ENCODE results near the gene GULP1.

Gene GULP1, protein sequence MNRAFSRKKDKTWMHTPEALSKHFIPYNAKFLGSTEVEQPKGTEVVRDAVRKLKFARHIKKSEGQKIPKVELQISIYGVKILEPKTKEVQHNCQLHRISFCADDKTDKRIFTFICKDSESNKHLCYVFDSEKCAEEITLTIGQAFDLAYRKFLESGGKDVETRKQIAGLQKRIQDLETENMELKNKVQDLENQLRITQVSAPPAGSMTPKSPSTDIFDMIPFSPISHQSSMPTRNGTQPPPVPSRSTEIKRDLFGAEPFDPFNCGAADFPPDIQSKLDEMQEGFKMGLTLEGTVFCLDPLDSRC

GRCh38 chr2:188291617-188292347 lies at the start of gene GULP1:
TSS of gene GULP1 (plus strand) at chr2:188291874. CDS start at chr2:188477703, 185,829 bp downstream.
- TF ChIP-seq, protein P1, sequence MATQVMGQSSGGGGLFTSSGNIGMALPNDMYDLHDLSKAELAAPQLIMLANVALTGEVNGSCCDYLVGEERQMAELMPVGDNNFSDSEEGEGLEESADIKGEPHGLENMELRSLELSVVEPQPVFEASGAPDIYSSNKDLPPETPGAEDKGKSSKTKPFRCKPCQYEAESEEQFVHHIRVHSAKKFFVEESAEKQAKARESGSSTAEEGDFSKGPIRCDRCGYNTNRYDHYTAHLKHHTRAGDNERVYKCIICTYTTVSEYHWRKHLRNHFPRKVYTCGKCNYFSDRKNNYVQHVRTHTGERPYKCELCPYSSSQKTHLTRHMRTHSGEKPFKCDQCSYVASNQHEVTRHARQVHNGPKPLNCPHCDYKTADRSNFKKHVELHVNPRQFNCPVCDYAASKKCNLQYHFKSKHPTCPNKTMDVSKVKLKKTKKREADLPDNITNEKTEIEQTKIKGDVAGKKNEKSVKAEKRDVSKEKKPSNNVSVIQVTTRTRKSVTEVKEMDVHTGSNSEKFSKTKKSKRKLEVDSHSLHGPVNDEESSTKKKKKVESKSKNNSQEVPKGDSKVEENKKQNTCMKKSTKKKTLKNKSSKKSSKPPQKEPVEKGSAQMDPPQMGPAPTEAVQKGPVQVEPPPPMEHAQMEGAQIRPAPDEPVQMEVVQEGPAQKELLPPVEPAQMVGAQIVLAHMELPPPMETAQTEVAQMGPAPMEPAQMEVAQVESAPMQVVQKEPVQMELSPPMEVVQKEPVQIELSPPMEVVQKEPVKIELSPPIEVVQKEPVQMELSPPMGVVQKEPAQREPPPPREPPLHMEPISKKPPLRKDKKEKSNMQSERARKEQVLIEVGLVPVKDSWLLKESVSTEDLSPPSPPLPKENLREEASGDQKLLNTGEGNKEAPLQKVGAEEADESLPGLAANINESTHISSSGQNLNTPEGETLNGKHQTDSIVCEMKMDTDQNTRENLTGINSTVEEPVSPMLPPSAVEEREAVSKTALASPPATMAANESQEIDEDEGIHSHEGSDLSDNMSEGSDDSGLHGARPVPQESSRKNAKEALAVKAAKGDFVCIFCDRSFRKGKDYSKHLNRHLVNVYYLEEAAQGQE (IDR thresholded peaks at IDR 0.05; ENCODE audit: low read depth), result peak; percentile 46; the same call in 1 of the 2 replicates
- TF ChIP-seq USF1 (IDR thresholded peaks at IDR 0.05) (no peak), CREB1 (IDR thresholded peaks at IDR 0.05; ENCODE audit: low read depth) (no peak), TEAD4 (IDR thresholded peaks at IDR 0.05) (no peak), TCF12 (IDR thresholded peaks at IDR 0.05; ENCODE audit: low read depth) (no peak), YY1 (IDR thresholded peaks at IDR 0.05; ENCODE audit: low read depth) (no peak), RAD21 (IDR thresholded peaks at IDR 0.05; ENCODE audit: low read depth) (peak; percentile 32), ZBTB7A (IDR thresholded peaks at IDR 0.05; ENCODE audit: low read depth) (peak; percentile 81; the same call in 1 of the 2 replicates)

DNA sequence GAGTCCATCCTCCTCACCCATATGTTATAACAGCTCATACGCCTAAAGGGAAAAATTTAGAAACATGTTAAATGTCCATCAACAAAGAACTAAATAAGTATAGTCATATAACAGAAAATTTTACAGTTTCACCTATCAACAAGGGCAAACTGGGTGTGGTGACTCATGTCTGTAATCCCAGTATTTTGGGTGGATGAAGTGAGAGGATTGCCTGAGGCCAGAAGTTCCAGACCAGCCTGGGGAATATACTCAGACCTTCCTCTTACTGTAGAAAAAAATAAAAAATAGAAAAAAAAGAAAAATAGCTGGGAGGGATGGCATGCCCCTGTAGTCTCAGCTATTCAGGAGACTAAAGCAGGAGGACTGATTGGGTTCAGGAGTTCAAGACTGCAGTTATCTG lies 48.3 kb upstream of the GULP1 start:
- TF ChIP-seq ZBTB7A (IDR thresholded peaks at IDR 0.05; ENCODE audit: low read depth) (no peak), MAX (IDR thresholded peaks at IDR 0.05) (no peak), USF1 (IDR thresholded peaks at IDR 0.05) (no peak), TAF1 (IDR thresholded peaks at IDR 0.05; ENCODE audit: low read depth) (no peak)

DNA sequence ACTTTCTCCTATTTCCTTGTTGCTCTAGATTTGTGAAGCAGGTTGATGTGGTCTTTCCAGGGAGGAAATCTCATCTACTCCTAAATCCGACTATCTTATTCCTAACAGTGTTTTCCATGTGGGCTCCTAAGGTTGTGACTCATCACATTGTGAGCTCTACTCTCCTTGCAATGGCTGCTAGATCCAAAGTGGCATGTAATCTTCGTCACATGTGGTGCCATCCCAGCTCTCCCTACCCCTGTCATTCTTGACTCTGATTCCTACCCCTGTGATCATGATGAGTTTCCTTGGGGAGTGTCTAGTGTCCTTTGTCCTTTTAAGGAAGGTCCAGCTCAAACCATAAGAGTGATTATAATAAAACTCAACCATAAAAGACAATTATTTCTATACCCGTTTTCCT lies 47.3 kb upstream of the GULP1 start:
- no peak for TF ChIP-seq CREB1 (IDR thresholded peaks at IDR 0.05; ENCODE audit: low read depth)
- TF ChIP-seq FOXM1 (IDR thresholded peaks at IDR 0.05; ENCODE audit: borderline replicate concordance, low read depth), result no peak
- no peak for TF ChIP-seq TCF12 (IDR thresholded peaks at IDR 0.05; ENCODE audit: low read depth)

- TF ChIP-seq TAF1 (IDR thresholded peaks at IDR 0.05; ENCODE audit: low read depth) (no peak), TCF12 (IDR thresholded peaks at IDR 0.05; ENCODE audit: low read depth) (no peak), FOXM1 (IDR thresholded peaks at IDR 0.05; ENCODE audit: borderline replicate concordance, low read depth) (no peak), TEAD4 (IDR thresholded peaks at IDR 0.05) (no peak), MAX (IDR thresholded peaks at IDR 0.05) (no peak), EGR1 (IDR thresholded peaks at IDR 0.05) (no peak), ZBTB7A (IDR thresholded peaks at IDR 0.05; ENCODE audit: low read depth) (no peak), USF1 (IDR thresholded peaks at IDR 0.05) (no peak), EP300 (IDR thresholded peaks at IDR 0.05; ENCODE audit: borderline replicate concordance) (no peak), CREB1 (IDR thresholded peaks at IDR 0.05; ENCODE audit: low read depth) (no peak), RAD21 (IDR thresholded peaks at IDR 0.05; ENCODE audit: low read depth) (no peak)
- TF ChIP-seq, protein P1 (IDR thresholded peaks at IDR 0.05; ENCODE audit: low read depth), result no peak
These were observed 46.4 kb upstream of the GULP1 start for GRCh38 chr2:188245230-188245629.

DNA sequence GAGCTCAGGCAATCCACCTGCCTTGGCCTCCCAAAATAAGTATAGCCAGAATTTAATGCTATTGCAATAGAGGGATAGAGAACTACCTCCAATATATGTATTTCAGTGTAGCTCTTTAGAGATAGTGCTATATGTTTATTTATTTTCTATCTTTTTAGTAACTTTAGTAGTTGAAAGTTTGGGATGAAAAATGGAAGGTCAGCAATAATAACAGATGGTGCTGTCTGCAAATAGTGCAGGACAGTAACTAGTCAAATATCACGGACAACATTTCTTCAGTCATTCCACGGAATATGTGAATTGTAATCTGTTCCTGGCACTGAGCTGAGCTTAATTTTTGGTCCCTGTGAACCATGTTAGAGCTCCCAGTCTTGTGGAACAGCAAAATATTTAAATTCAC lies 43.2 kb upstream of the GULP1 start:
- TF ChIP-seq NFIC (IDR thresholded peaks at IDR 0.05) (no peak), TAF1 (IDR thresholded peaks at IDR 0.05; ENCODE audit: low read depth) (no peak), YY1 (IDR thresholded peaks at IDR 0.05; ENCODE audit: low read depth) (no peak), CREB1 (IDR thresholded peaks at IDR 0.05; ENCODE audit: low read depth) (no peak)

DNA sequence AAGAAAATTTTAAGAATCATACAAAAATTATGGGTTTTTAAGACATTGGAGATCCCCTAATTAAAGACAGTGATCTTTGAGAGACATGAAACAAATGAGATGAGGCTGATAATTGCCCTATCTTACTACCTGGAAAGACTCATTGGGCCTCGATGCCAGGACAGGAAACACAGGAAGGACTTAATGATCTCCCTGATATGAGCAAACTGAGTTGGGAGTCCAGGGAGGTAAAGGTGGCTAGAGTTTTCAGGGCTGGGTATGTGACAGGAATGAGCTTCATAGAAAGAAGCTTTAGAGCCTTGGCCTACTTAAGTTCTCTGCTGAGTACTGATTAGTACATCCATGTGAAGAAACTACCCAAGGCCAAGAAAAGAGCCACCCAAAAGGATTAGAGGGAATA lies 40.6 kb upstream of the GULP1 start:
- TF ChIP-seq MAX (IDR thresholded peaks at IDR 0.05) (no peak), FOXM1 (IDR thresholded peaks at IDR 0.05; ENCODE audit: borderline replicate concordance, low read depth) (no peak), ZBTB7A (IDR thresholded peaks at IDR 0.05; ENCODE audit: low read depth) (no peak), EGR1 (IDR thresholded peaks at IDR 0.05) (no peak), USF1 (IDR thresholded peaks at IDR 0.05) (no peak), TEAD4 (IDR thresholded peaks at IDR 0.05) (no peak), CEBPB (IDR thresholded peaks at IDR 0.05) (no peak), RAD21 (IDR thresholded peaks at IDR 0.05; ENCODE audit: low read depth) (no peak), YY1 (IDR thresholded peaks at IDR 0.05; ENCODE audit: low read depth) (no peak)
- TF ChIP-seq, protein P1 (IDR thresholded peaks at IDR 0.05; ENCODE audit: low read depth), result no peak

Data from Ishikawa (cell line).